ENCODE results near the gene MTIF2. TPM values are rescaled to one million over a fixed set of nuclear protein-coding genes. Genes with fewer than 3 reads are reported as not detected.

MTIF2 gene
- total RNA-seq (2014; rRNA removed; shearing (Covaris generic)), result 51.9 and 55.1 TPM in 2 replicates

GRCh38 chr2:55268907-55269644, at the start of gene MTIF2:
Gene MTIF2 (minus strand): TSS chr2:55269231. CDS start chr2:55263858, 5,373 bp downstream.

GRCh38 chr2:55232084-55232862, 36.8 kb downstream of the MTIF2 start, which contains the start of the genes CLHC1 and RPS27A:
Gene CLHC1 (minus strand): TSS chr2:55232293. CDS start chr2:55222411, 9,882 bp downstream.
Gene RPS27A (plus strand): TSS chr2:55232688. CDS start chr2:55232825, 137 bp downstream.

Small RNA genes lying within 50 kb of the gene (small RNA-seq; reads per million reads assigned to genes)
- gene RF00019, result not detected

Other genes with a start within 250 kb of the MTIF2 start
- 153 and 159 TPM in 2 replicates for gene RTN4, start 218.8 kb downstream of the MTIF2 start, total RNA-seq (2014; rRNA removed; shearing (Covaris generic))
- 8.4 and 9.3 TPM in 2 replicates for gene CLHC1, start 36.9 kb downstream of the MTIF2 start, total RNA-seq (2014; rRNA removed; shearing (Covaris generic))
- 1,727 and 1,907 TPM in 2 replicates for gene RPS27A, start 36.5 kb downstream of the MTIF2 start, total RNA-seq (2014; rRNA removed; shearing (Covaris generic))
- 27.4 and 27.9 TPM in 2 replicates for gene CCDC88A, start 150.6 kb upstream of the MTIF2 start, total RNA-seq (2014; rRNA removed; shearing (Covaris generic))

Data from A375 (cell line).